IMR-90 (cell line): Measurements from ENCODE around the gene KIF25. TPM values are rescaled to one million over a fixed set of nuclear protein-coding genes. Genes with fewer than 3 reads are reported as not detected.

ENCODE experiments used
- ATAC-seq: fragments of 200-7000 bp; cut with Tn5 transposase; 2 replicates; pipeline ENCODE4 v1.9.1; 2020; ENCODE audit warnings: low read depth, mild to moderate bottlenecking, moderate library complexity
- BruUV-seq: library from RNA; stranded (reverse); fragments of 400-500 nt; replicated peaks from 2 replicates; lab custom pipeline; 2021; lab: Mats Ljungman, UMichigan
- CTCF ChIA-PET: fragments of 300-600 bp; formaldehyde crosslinking; extraction: SDS; loops from one replicate; lab custom pipeline; 2021; ENCODE audit warnings: antibody characterized with exemption; lab: Yijun Ruan, JAX
- POLR2A ChIA-PET: fragments of 300-600 bp; sonication (Branson Sonifier 250); formaldehyde crosslinking; loops from one replicate; lab custom pipeline; 2022; ENCODE audit warnings: antibody characterized with exemption; ENCODE audit not compliant: unreplicated experiment; lab: Charles Lee
- DNase-seq: peaks from one replicate; pipeline ENCODE4 v3.0.0; 2013
- H2AFZ ChIP-seq: replicated peaks from 2 replicates; pipeline ENCODE3; 2013; ENCODE audit warnings: low read length, mild to moderate bottlenecking; ENCODE audit not compliant: poor library complexity
- H2AK5ac ChIP-seq: 2 replicates; pipeline ENCODE4 v1.6.1; 2013; ENCODE audit warnings: low read depth, low read length, inconsistent platforms
- H2AK9ac ChIP-seq: replicated peaks from 2 replicates; pipeline ENCODE3; 2013; ENCODE audit warnings: mild to moderate bottlenecking, low read depth, low read length, moderate library complexity; ENCODE audit not compliant: poor library complexity
- H2BK120ac ChIP-seq: 2 replicates; pipeline ENCODE4 v1.6.1; 2013; ENCODE audit warnings: low read depth, low read length, inconsistent platforms
- H2BK15ac ChIP-seq: 3 replicates; pipeline ENCODE4 v1.6.1; 2013; ENCODE audit warnings: low read depth, low read length, inconsistent platforms
- H2BK20ac ChIP-seq: 2 replicates; pipeline ENCODE4 v1.6.1; 2013; ENCODE audit warnings: low read depth, mild to moderate bottlenecking, inconsistent platforms, low read length, moderate library complexity
- H2BK5ac ChIP-seq: 2 replicates; pipeline ENCODE4 v1.6.1; 2013; ENCODE audit warnings: mild to moderate bottlenecking, low read depth, low read length, inconsistent platforms; ENCODE audit not compliant: poor library complexity, severe bottlenecking
- H3K14ac ChIP-seq: replicated peaks from 2 replicates; pipeline ENCODE4 v1.6.1; 2013; ENCODE audit warnings: low read depth, low read length, inconsistent platforms
- H3K18ac ChIP-seq: 2 replicates; pipeline ENCODE4 v1.6.1; 2013; ENCODE audit warnings: low read depth, low read length, control low read depth
- H3K23ac ChIP-seq: 2 replicates; pipeline ENCODE4 v1.6.1; 2013; ENCODE audit warnings: low read depth, low read length, inconsistent platforms
- H3K27ac ChIP-seq: 2 replicates; pipeline ENCODE4 v1.5.1; 2013; ENCODE audit warnings: mild to moderate bottlenecking, control low read depth, low read length; ENCODE audit not compliant: insufficient read depth
- H3K27me3 ChIP-seq: 2 replicates; pipeline ENCODE4 v1.6.1; 2013; ENCODE audit warnings: low read length; ENCODE audit not compliant: control insufficient read depth, insufficient read depth
- H3K36me3 ChIP-seq: 2 replicates; pipeline ENCODE4 v1.6.1; 2013; ENCODE audit warnings: low read length, mixed read lengths; ENCODE audit not compliant: control insufficient read depth, insufficient read depth
- H3K4ac ChIP-seq: 2 replicates; pipeline ENCODE4 v1.6.1; 2013; ENCODE audit warnings: low read depth, low read length, inconsistent platforms
- H3K4me1 ChIP-seq: 2 replicates; pipeline ENCODE4 v1.6.1; 2013; ENCODE audit warnings: low read length, mixed read lengths; ENCODE audit not compliant: control insufficient read depth, insufficient read depth
- H3K4me2 ChIP-seq: 2 replicates; pipeline ENCODE4 v1.6.1; 2013; ENCODE audit warnings: low read depth, mild to moderate bottlenecking, control low read depth, low read length, moderate library complexity
- H3K4me3 ChIP-seq: 2 replicates; pipeline ENCODE4 v1.5.1; 2013; ENCODE audit warnings: low read depth, mild to moderate bottlenecking, control low read depth, low read length, moderate library complexity; ENCODE audit not compliant: insufficient read depth
- H3K56ac ChIP-seq: 2 replicates; pipeline ENCODE4 v1.6.1; 2013; ENCODE audit warnings: low read length, inconsistent platforms; ENCODE audit not compliant: insufficient read depth; ENCODE audit errors: extremely low read depth
- H3K79me1 ChIP-seq, 2 experiments: 2 replicates each; pipeline ENCODE4 v1.6.1; 2013; ENCODE audit warnings: low read length in 2 of 2, inconsistent platforms in 1 of 2, low read depth in 1 of 2
- H3K9ac ChIP-seq: 2 replicates; pipeline ENCODE4 v1.6.1; 2013; ENCODE audit warnings: low read depth, low read length, control low read depth
- H3K9me1 ChIP-seq: 2 replicates; pipeline ENCODE4 v1.6.1; 2013; ENCODE audit warnings: low read length, inconsistent platforms; ENCODE audit not compliant: insufficient read depth
- H3K9me3 ChIP-seq: 2 replicates; pipeline ENCODE4 v1.6.1; 2013; ENCODE audit warnings: low read length; ENCODE audit not compliant: control insufficient read depth, insufficient read depth
- H4K20me1 ChIP-seq: 2 replicates; pipeline ENCODE4 v1.6.1; 2013; ENCODE audit warnings: low read length, inconsistent platforms; ENCODE audit not compliant: insufficient read depth
- H4K5ac ChIP-seq: 2 replicates; pipeline ENCODE4 v1.6.1; 2013; ENCODE audit warnings: mild to moderate bottlenecking, low read depth, low read length, control low read depth
- H4K8ac ChIP-seq, 2 experiments: 2 replicates each; pipeline ENCODE4 v1.6.1; 2013; ENCODE audit warnings: low read depth in 2 of 2, low read length in 2 of 2, control low read depth in 1 of 2, inconsistent platforms in 1 of 2
- H4K91ac ChIP-seq: 2 replicates; pipeline ENCODE4 v1.6.1; 2013; ENCODE audit warnings: low read depth, low read length, inconsistent platforms; ENCODE audit not compliant: insufficient read depth
- BHLHE40 ChIP-seq: fragments of 150-350 bp; IDR thresholded peaks from 2 replicates; pipeline ENCODE4 v1.6.1; 2016; ENCODE audit warnings: mild to moderate bottlenecking, low read depth, low read length
- CEBPB ChIP-seq: IDR thresholded peaks from 2 replicates; pipeline ENCODE4 v1.6.1; 2012; ENCODE audit warnings: low read depth, low read length, improper control_type of control experiment
- CHD1 ChIP-seq: IDR thresholded peaks from 2 replicates; pipeline ENCODE4 v1.6.1; 2012; ENCODE audit warnings: low read depth, low read length, improper control_type of control experiment
- FOS ChIP-seq: fragments of 150-350 bp; IDR thresholded peaks from 2 replicates; pipeline ENCODE4 v1.6.1; 2016; ENCODE audit warnings: low read depth, low read length
- MAFK ChIP-seq: IDR thresholded peaks from 2 replicates; pipeline ENCODE4 v1.6.1; 2012; ENCODE audit warnings: low read depth, low read length, improper control_type of control experiment
- MAZ ChIP-seq: IDR thresholded peaks from 2 replicates; pipeline ENCODE4 v1.6.1; 2012; ENCODE audit warnings: low read depth, mild to moderate bottlenecking, low read length, improper control_type of control experiment, moderate library complexity, borderline replicate concordance
- MXI1 ChIP-seq: IDR thresholded peaks from 2 replicates; pipeline ENCODE4 v1.6.1; 2012; ENCODE audit warnings: low read depth, mild to moderate bottlenecking, low read length, moderate library complexity, borderline replicate concordance
- NFE2L2 ChIP-seq: fragments of 150-350 bp; IDR thresholded peaks from 2 replicates; pipeline ENCODE4 v1.6.1; 2016; ENCODE audit warnings: low read depth, mild to moderate bottlenecking, low read length
- POLR2A ChIP-seq: IDR thresholded peaks from 2 replicates; pipeline ENCODE4 v1.6.1; 2012; ENCODE audit warnings: mild to moderate bottlenecking, low read depth, low read length
- RAD21 ChIP-seq: IDR thresholded peaks from 2 replicates; pipeline ENCODE4 v1.6.1; 2012; ENCODE audit warnings: low read length, improper control_type of control experiment
- RCOR1 ChIP-seq: IDR thresholded peaks from 2 replicates; pipeline ENCODE4 v1.6.1; 2012; ENCODE audit warnings: mild to moderate bottlenecking, low read length, improper control_type of control experiment; ENCODE audit not compliant: insufficient replicate concordance
- RFX5 ChIP-seq: IDR thresholded peaks from 2 replicates; pipeline ENCODE4 v1.8.0; 2012; ENCODE audit warnings: low read depth, mild to moderate bottlenecking, low read length, moderate library complexity
- SMC3 ChIP-seq: fragments of 150-350 bp; IDR thresholded peaks from 2 replicates; pipeline ENCODE4 v1.6.1; 2016; ENCODE audit warnings: low read depth, mild to moderate bottlenecking, antibody characterized with exemption, low read length, moderate library complexity
- WGBS, 2 experiments: methylation state at CpG; one replicate each; pipeline versions ENCODE4 v1.1.5 to v1.1.7; 2013; ENCODE audit warnings: missing lambda C conversion rate in 2 of 2; ENCODE audit not compliant: insufficient read length in 1 of 2; ENCODE audit errors: extremely low coverage in 2 of 2; 5-methylcytosine and 5-hydroxymethylcytosine counted together
- dilution Hi-C: fragments of 300-500 bp; cut with HindIII; formaldehyde crosslinking; loops from one replicate; pipeline ENCODE4 v1.14.3; 2018; ENCODE audit warnings: low sequenced_read_pairs; ENCODE audit not compliant: unreplicated experiment
- in situ Hi-C: fragments of 300-500 bp; cut with MboI; formaldehyde crosslinking; loops from 3 replicates; pipeline ENCODE4 v1.14.3; 2019; ENCODE audit warnings: low sequenced_read_pairs, inconsistent platforms, mixed read lengths
- intact Hi-C: fragments of 100-400 bp; cut with micrococcal nuclease; formaldehyde crosslinking; loops from 2 replicates; pipeline ENCODE4 v1.10.0; 2022
- polyA plus RNA-seq, 3 experiments: library from polyadenylated mRNA; depleted of rRNA; stranded (reverse); fragments of >200 nt; gene quantifications; 2 replicates each; pipeline ENCODE4 v1.2.3, GENCODE V29; 2012; ENCODE audit warnings: low replicate concordance in 1 of 3
- total RNA-seq: library from RNA; depleted of rRNA; stranded (reverse); fragments of >200 nt; gene quantifications from 2 replicates; pipeline ENCODE4 v1.2.3, GENCODE V29; 2012
- TF ChIP-seq, protein P1 (sequence below): conservative IDR thresholded peaks from 2 replicates; pipeline ENCODE4 v1.5.1; 2012; ENCODE audit warnings: mild to moderate bottlenecking, low read depth, low read length, improper control_type of control experiment
- TF ChIP-seq, protein P2 (sequence below): fragments of 150-350 bp; IDR thresholded peaks from 2 replicates; pipeline ENCODE4 v1.6.1; 2017; ENCODE audit warnings: mild to moderate bottlenecking, antibody characterized with exemption, low read length, low read depth
- TF ChIP-seq, protein P3 (sequence below): fragments of 150-350 bp; IDR thresholded peaks from 2 replicates; pipeline ENCODE4 v1.6.1; 2016; ENCODE audit warnings: low read depth, mild to moderate bottlenecking, low read length, moderate library complexity, borderline replicate concordance

KIF25 gene
- total and polyA plus RNA-seq, 2 of the 4 experiments (the other 2 are of a cell fraction), result not detected

DNA sequence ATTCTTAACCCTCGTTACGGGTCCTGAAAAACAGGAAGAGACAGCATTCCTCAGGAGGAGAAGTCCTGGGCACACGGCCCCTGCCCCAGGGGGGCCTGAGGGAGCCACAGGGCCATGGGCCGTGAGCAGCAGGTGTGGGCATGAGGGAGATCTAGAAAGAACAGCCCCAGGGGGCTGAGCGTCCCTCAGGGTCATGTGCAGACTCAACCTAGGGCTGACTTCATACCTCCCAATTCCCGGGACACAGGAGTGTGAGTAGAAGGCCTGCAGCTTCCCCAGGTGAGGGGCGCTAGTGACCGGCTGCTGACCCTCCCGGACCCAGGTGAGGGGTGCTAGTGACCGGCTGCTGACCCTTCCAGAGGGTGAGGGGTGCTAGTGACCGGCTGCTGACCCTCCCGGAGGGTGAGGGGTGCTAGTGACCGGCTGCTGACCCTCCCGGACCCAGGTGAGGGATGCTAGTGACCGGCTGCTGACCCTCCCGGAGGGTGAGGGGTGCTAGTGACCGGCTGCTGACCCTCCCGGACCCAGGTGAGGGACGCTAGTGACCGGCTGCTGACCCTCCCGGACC lies 46.5 kb downstream of the KIF25 start:
- no peak for TF ChIP-seq CEBPB
- TF ChIP-seq, protein P1, sequence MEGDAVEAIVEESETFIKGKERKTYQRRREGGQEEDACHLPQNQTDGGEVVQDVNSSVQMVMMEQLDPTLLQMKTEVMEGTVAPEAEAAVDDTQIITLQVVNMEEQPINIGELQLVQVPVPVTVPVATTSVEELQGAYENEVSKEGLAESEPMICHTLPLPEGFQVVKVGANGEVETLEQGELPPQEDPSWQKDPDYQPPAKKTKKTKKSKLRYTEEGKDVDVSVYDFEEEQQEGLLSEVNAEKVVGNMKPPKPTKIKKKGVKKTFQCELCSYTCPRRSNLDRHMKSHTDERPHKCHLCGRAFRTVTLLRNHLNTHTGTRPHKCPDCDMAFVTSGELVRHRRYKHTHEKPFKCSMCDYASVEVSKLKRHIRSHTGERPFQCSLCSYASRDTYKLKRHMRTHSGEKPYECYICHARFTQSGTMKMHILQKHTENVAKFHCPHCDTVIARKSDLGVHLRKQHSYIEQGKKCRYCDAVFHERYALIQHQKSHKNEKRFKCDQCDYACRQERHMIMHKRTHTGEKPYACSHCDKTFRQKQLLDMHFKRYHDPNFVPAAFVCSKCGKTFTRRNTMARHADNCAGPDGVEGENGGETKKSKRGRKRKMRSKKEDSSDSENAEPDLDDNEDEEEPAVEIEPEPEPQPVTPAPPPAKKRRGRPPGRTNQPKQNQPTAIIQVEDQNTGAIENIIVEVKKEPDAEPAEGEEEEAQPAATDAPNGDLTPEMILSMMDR, result no peak
- no peak for TF ChIP-seq SMC3
- TF ChIP-seq, protein P2, sequence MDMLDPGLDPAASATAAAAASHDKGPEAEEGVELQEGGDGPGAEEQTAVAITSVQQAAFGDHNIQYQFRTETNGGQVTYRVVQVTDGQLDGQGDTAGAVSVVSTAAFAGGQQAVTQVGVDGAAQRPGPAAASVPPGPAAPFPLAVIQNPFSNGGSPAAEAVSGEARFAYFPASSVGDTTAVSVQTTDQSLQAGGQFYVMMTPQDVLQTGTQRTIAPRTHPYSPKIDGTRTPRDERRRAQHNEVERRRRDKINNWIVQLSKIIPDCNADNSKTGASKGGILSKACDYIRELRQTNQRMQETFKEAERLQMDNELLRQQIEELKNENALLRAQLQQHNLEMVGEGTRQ, result no peak
- no peak for TF ChIP-seq MAZ
- no peak for TF ChIP-seq FOS
- no peak for TF ChIP-seq POLR2A
- TF ChIP-seq MXI1, result no peak
- no peak for TF ChIP-seq NFE2L2
- no peak for TF ChIP-seq RCOR1
- TF ChIP-seq CHD1, result no peak
- TF ChIP-seq, protein P3, sequence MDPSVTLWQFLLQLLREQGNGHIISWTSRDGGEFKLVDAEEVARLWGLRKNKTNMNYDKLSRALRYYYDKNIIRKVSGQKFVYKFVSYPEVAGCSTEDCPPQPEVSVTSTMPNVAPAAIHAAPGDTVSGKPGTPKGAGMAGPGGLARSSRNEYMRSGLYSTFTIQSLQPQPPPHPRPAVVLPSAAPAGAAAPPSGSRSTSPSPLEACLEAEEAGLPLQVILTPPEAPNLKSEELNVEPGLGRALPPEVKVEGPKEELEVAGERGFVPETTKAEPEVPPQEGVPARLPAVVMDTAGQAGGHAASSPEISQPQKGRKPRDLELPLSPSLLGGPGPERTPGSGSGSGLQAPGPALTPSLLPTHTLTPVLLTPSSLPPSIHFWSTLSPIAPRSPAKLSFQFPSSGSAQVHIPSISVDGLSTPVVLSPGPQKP, result no peak
- TF ChIP-seq MAFK, result no peak
- no peak for TF ChIP-seq RFX5
- TF ChIP-seq RAD21, result no peak
- TF ChIP-seq BHLHE40, result no peak
- Histone ChIP-seq H4K20me1 (no peaks in the 10 kb centered on the region), H2BK120ac (no peak overlapping the region), H3K4me1 (peaks cover 6% of the 10 kb centered on the region; the same call in 1 of the 2 replicates), H3K14ac (no peak overlapping the region), H2BK5ac (no peak overlapping the region), H2BK20ac (no peak overlapping the region), H3K9me3 (peaks cover 3% of the 10 kb centered on the region; the same call in 1 of the 2 replicates), H2AK9ac (no peak overlapping the region), H3K56ac (no peak overlapping the region), H2BK15ac (no peak overlapping the region), H3K4me3 (no peak overlapping the region), H3K23ac (no peak overlapping the region), H3K27ac (no peak overlapping the region), H4K5ac (no peak overlapping the region), H2AK5ac (no peak overlapping the region), H3K79me1 (no peaks in the 10 kb centered on the region), H4K8ac (no peak overlapping the region), H3K27me3 (no peaks in the 10 kb centered on the region), H4K91ac (no peak overlapping the region), H3K9ac (no peak overlapping the region), H3K4me2 (no peak overlapping the region), H3K36me3 (no peaks in the 10 kb centered on the region), H3K4ac (no peak overlapping the region), H3K9me1 (no peaks in the 10 kb centered on the region), H2AFZ (no peak overlapping the region), H3K18ac (no peak overlapping the region)
- ChIA-PET CTCF (no interaction called here), POLR2A (no interaction called here)
- intact Hi-C loops (no loop called here), in situ Hi-C loops (no loop called here), dilution Hi-C loops (no loop called here)
- no TSS peak for BruUV-seq
- DNase-seq, result no peak
- no peak for ATAC-seq
- whole genome bisulfite sequencing, 2 experiments, result 93% methylated on average over 3 of the region's 21 CpGs; no CpG with 5 or more reads in 1 of the 2 experiments
